ENCODE measurements around the gene A2ML1.
"Not testable (repeated sequence)": the region's sequence is repeated elsewhere in the genome, so short reads cannot be mapped to it uniquely, and the experiment has no call there.

DNA sequence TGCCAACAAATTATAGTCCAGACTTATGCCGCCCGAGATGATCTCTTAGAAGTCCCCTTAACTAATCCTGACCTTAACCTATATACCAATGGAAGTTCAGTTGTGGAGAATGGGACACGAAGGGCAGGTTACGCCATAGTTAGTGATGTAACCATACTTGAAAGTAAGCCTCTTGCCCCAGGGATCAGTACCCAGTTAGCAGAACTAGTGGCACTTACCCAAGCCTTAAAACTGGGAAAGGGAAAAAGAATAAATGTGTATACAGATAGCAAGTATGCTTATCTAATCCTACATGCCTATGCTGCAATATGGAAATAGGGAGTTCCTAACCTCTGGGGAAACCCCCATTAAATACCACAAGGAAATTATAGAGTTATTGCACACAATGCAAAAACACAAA lies 29.2 kb upstream of the A2ML1 start:
- not testable (repeated sequence) for TF ChIP-seq POLR2A (IDR thresholded peaks at IDR 0.05; ENCODE audit: low read depth, low read length)
- TF ChIP-seq, protein P1, sequence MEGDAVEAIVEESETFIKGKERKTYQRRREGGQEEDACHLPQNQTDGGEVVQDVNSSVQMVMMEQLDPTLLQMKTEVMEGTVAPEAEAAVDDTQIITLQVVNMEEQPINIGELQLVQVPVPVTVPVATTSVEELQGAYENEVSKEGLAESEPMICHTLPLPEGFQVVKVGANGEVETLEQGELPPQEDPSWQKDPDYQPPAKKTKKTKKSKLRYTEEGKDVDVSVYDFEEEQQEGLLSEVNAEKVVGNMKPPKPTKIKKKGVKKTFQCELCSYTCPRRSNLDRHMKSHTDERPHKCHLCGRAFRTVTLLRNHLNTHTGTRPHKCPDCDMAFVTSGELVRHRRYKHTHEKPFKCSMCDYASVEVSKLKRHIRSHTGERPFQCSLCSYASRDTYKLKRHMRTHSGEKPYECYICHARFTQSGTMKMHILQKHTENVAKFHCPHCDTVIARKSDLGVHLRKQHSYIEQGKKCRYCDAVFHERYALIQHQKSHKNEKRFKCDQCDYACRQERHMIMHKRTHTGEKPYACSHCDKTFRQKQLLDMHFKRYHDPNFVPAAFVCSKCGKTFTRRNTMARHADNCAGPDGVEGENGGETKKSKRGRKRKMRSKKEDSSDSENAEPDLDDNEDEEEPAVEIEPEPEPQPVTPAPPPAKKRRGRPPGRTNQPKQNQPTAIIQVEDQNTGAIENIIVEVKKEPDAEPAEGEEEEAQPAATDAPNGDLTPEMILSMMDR (IDR thresholded peaks at IDR 0.05; ENCODE audit: extremely low read depth in 1 of 2, insufficient read depth in 1 of 2, low read depth in 1 of 2, low read length in 2 of 2) = not testable (repeated sequence)

All from endothelial cell of umbilical vein (primary cell).